GM18519 (cell line): ENCODE data around the gene SLC28A1.

ENCODE experiments used
- ATAC-seq: cut with Tn5 transposase; IDR thresholded peaks from one replicate; pipeline ENCODE4 v1.9.1; 2021; ENCODE audit warnings: mild to moderate bottlenecking, moderate library complexity; ENCODE audit not compliant: unreplicated experiment, low FRiP score

SLC28A1 gene

DNA sequence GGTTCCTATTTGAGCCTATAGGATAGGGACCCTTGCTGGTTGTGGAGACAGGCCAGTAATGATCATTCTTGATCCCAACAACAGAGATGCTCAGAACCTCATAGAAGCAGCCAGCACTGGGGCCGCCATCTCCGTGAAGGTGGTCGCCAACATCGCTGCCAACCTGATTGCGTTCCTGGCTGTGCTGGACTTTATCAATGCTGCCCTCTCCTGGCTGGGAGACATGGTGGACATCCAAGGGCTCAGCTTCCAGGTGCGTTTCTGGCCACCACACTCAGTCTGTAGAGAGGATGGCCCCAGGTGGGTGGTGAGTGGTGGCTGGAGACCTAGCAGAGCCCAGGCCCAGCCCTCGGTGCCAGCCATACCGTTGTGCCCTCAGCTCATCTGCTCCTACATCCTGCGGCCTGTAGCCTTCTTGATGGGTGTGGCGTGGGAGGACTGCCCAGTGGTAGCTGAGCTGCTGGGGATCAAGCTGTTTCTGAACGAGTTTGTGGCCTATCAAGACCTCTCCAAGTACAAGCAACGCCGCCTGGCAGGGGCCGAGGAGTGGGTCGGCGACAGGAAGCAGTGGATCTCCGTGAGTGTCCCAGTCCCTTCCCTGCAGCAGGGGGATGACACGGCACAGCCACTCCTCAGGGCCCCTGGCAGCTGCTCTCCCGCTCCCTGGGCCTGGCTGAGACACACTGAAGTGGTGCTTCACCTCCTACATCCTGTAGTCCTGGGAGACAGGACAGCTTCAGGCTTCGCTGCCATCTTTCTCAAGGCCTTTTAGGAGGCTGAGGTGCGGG is 50.7 kb downstream of the SLC28A1 start:
- no peak for ATAC-seq

DNA sequence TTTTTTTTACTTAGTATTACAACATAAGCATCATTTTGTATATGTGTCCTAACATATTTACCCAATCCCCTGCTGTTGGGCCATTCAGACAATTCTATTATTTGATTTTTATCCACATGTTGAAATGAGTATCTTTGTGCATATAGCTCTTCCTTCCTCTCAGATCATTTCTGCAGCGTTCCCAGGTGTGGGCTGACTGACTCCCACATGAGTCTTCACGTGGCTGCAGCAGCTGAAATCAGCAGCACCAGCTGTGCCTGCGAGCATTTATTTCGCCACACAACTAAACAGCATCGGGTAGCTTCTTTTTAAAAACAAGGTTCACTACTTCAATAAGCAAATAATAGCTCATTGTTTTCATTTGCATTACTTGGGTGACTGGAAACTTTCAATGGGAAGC is 52.7 kb downstream of the SLC28A1 start:
- ATAC-seq: no peak

DNA sequence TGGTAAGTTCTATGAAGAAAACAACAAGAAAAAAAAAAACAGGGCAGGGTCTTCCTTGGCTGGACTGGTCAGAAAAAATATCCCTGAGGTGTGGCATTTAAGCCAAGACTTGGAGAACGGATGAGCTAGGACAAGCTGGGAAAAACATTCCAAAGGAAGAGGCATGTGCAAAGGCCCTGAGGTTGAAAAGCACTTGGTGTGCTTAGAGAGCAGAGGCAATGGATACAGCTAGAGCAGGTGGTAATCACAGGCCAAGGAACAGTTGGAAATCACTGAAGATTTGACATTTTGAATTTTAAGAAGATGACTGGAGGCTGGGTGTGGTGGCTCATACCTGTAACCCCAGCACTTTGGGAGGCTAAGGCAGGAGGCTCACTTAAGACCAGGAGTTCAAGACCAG is 54.3 kb downstream of the SLC28A1 start:
- no peak for ATAC-seq

DNA sequence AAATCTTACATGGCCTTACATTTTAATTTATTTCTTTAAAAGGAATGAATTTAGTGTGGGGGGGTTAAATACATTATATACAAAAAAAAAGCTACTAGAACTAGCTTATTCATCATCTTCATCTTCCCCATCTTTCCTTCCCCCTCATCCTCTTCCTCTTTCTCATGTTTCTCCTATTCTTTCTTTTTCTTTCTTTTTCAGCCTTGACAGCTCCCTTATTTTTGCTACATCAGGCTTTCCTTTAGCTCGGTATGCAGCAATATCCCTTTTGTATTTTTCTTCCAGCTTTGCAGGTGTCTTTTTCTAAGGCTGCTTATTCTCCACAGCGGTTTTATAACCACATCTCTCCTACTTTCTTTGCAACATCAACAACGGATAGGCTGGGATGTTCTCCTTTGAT is 55.9 kb downstream of the SLC28A1 start:
- no peak for ATAC-seq

DNA sequence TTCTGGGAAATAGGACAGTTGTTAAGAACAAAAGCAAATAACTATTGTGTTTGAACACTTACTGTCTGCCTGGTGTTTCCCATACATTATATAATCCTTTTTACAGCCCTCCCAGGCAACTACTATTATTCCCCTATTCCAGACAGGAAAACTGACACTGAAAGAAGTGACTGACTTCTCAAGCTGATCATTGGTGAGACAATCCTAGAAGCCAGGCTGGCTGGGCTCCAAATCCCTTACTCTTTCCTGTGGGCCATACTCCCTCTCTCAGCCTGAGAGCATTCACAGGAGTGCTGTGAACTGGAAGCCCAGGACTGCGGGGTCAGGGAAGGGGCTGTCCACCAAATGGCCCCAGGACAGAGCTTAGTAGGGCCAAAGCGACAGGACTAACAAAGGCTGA is 58.0 kb downstream of the SLC28A1 start:
- ATAC-seq: no peak

DNA sequence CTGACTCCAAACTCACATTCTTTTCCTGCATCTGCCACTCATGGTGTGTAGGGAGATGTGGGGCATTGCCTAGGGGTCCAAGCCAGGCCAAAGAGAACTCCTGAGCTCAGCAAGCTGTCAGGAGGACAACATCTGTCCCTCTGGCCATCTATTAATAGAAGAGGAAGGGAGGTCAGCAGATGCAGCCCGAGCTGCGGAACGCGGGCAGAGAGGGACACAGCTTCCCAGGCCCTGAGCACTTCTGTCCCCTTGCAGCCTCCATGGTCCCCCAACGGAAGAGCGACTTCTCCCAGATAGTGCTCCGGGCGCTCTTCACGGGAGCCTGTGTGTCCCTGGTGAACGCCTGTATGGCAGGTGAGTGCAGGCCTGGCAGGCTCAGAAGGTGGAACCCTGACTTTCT is 59.8 kb downstream of the SLC28A1 start:
- ATAC-seq: no peak

DNA sequence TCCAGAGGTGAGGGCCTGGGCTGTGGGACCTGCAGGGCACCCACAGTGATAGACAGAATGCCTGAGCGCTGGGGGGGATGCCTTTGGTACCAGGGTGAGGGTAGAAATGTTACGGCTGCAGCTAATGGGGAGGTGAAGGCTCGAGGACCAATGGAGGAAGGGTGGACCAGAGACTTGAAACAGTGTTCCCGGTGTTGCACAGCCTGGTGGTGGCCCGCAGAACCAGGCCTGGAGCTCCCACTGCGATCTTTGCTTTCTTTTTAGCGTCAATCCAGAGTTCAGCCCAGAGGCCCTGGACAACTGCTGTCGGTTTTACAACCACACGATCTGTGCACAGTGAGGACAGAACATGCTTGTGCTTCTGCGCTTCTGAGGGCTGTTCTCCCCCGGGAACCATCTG is 60.4 kb downstream of the SLC28A1 start:
- no peak for ATAC-seq

DNA sequence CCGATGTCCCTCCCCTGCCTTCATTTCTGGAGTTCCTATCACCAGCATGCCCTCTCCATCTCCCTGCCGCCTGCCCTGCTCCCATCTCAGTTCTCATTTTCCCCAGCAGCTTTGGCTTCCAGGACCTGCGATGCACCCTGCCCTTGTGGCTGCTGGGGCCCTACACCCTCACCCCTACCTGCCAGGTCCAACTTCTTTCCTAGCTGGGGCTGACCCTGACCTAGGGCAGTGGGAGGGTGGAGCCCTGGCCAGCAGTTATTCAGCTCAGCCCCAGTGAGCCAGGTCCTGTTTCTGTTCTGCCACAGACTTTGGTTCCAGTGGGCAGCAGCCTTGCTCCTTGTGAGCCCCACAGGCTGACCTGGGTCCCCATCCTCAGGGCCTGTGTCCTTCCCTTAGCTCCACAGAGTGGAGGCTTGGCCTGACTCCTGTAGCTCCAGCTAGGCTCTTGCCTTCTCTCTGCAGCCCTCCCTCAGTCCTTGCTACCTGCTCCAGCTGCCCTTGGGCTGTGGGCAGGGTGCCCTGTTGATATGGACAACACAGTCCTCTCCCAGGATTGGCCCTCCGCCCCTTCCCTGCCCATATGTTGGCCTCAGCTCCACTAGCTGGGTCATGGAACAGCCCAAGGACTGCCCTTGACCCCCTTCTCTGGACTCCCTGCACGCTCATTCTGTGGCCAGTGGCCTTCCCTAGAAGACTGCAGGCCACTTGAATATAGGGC is 62.5 kb downstream of the SLC28A1 start:
- ATAC-seq: no peak

DNA sequence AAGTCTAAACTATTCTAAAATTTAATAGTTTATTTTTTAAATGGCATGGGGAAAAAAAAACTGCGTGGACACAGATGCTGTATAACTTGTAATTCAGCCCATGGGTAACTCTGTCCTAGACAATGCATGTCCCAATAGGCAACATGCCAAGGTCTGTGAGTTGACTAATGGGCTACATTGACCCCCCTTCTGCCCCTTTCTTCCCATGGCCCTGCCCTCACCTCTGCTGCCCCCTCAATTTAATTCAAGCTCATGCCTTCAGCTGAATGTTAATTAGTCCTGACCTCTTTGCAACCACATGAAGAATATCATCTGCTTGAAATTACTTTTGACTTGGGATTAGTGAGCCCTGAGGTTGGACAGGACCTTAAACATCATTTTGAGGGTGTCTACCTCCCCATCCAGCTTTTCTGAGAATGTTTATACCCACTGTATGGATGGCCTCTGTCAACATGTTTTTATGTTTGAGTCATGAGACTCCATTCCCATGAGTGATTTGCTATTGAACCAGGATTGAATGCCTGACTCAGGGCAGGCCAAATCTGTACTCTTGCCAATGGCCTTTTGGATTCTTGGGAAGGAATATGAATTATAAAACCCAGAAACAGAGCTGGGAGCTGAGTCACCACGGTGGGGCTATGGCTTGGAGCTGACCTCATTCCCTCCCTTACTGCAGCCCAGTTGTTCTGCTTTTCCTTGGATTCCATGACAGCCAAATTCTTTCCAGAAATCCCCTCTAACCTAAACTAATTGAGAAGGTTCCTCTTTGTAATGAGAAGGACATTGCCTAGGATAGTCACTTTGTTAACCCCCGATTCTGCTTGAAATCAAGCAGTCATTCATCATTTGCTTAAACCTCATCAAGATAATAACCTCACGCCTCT is 63.7 kb downstream of the SLC28A1 start:
- ATAC-seq: no peak

DNA sequence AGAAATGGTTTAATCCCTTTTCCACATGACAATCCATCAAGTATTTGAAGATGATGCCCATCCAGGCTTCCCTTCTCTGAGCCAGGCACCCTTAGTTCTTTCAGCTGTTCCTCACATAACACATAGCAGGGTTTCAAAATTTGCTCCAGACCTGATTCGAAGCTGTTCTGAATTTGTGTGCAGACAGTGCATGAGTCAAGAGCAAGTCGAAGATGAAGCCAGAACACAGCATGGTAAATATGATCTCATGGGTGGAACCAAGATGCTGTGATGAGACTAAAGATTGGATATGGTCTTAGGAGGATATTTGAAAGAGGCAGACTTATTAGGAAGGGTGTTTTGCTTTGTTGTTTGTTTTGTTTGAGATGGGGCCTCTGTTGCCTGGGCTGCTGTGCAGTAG is 64.6 kb downstream of the SLC28A1 start:
- no peak for ATAC-seq

DNA sequence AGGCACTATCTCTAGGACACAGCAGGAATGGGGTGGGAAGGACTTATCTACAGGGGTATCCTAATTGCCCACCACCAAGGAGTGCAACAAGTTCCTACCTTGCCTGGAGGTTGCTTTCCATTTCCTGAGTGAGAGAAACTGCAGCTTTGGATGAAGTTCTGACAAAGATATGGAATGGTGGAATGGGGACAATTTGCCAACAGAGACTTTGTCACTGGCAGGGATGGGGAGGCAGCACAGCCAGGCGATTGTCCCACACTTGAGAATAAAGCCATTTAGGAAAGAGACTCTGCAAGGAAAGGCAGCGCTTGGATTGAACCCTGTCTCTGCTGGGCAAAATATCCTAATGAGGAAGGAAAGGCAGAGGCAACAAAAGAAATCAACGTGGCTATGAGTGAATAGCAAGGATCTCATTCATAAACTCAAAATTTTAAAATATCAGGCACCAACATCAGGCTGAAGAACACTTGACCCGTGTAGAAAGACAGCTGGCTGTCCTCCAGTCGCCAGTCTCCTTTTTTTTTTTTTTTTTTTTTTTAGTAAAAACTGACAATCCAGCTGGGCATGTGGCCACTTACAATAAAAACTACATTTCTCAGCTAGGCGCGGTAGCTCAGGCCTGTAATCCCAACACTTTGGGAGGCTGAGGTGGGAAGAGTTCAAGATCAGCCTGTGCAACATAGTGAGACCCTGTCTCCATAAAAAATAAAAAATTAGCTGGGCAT is 65.5 kb downstream of the SLC28A1 start:
- ATAC-seq: no peak

DNA sequence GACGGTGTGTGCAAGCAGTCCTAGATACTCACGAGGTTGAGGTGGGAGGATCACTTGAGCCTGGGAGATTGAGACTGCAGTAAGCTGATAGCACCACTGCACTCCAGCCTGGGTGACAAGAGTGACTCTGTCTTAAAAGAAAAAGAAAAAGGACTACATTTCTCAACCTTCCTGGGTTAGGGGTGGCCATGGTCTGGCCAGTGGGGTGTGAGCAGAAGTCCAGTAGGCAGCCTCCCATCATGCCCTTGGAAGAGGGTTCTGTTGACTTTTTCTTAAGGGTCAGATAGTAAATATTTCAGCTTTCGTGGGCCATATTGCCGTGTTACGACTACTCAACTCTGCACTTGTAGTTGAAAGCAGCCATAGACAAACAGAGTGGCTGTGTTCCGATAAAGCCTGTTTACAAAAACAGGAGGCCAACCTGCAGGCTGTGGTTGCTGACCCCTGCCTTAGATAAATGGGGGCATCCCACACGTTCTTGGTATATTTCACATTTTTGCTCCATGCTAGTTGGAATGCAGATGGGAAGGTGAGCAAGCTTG is 66.2 kb downstream of the SLC28A1 start:
- ATAC-seq: no peak

DNA sequence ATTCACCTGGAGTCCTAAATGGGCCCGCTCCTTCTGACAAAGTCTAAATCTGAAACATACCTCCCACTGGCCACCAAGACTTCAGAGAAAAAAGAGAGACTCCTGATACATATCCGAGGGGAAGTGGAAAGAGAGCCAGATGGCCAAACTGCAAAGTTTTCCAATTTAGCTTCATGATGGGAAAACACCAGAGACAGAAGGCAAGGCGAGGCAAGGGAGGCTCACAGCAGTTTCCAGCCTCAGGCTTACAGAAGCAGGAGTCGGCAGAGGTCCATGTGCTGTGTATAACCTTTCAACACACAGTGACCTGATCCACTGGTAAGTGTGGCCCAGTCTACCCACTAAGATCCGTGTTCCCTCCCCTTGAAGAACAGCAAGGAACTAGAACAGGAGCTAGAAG is 67.3 kb downstream of the SLC28A1 start:
- ATAC-seq: no peak

DNA sequence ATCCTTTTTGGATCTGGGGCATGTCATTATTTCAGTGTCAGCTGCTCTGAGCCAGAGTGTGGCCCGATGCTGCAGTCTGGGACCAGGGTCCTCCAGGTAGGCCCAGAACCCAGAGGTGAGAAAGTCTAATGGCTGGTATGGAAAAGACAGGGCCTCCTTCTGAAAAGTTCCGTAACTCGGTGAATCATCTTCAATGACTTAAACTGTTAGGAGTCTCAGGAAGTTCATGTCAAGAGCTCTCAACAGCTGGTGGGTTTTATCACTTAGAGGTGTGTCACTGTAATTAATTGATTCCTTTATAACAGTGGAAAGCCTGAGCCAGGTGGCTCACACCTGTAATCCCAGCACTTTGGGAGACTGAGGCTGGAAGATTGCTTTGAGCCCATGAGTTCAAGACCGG is 68.7 kb downstream of the SLC28A1 start:
- ATAC-seq: no peak

DNA sequence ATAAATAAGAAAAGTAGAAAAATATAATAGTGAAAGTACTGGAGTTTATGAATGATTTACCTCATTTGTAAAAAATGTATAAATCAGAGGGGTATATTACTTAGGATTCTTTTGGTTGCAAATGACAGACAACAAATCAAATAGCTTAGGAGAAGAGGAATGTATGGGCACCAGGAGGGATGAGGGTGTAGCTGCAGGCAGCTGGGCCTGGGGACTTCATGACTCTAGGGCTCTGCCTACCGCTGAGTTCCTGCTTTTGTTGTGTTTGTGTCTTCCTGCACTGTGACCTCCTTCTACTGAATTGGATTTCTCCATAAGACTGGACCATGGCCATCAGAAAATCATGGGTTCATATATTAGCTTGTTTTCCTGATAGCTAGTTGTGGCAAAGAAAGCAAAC is 69.3 kb downstream of the SLC28A1 start:
- ATAC-seq: no peak

DNA sequence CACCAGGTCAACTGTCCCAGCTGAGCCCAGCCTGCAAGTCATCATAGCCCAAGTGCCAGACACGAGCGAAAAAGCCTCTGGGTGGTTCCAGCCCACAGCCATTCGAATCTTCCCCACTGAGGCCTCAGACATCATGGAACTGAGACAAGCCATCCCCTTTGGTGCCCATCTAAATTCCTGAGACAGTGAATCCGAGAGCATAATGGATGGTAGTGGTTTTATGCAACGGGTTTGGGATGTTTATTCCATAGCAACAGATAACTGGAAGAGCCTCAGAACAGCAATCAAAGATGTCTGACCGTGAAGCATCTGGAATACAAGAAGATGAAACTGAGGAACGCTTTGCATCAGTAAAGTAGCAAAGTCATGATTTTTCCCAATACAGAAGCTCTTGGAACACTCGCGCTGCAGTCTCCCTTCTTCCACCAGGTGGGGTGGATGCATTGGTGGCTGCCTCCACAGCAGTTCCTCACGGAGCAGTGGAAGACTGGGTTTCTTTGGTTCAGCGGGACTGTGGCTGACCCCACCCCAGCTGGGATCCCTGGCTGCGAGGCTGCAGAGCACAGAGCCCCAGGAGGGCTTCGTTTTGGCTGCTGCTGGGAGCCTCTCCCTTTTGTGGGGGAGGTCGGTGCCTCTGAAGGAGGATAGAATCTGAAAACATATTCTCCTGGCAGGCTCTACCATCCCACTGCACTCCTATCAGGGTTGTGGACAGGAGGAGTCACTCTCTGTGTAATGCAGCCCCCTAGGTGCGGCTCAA is 70.8 kb downstream of the SLC28A1 start:
- no peak for ATAC-seq

DNA sequence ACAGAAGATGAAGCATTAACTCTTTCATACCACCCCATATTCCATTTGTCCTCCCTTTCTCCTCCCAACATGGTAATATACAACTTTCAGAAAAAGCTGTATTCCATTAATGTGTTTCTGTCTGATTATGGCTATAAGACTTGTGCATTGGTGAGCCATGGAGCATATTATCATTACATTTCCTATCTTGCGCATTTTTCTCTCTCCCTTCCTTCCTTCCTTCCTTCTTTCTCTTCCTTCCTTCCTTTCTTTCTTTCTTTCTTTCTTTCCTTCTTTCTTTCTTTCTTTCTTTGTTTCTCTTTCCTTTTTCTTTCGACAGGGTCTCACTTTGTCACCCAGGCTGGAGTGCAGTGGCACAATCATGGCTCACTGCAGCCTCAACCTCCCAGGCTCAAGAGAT is 71.7 kb downstream of the SLC28A1 start:
- ATAC-seq: no peak

DNA sequence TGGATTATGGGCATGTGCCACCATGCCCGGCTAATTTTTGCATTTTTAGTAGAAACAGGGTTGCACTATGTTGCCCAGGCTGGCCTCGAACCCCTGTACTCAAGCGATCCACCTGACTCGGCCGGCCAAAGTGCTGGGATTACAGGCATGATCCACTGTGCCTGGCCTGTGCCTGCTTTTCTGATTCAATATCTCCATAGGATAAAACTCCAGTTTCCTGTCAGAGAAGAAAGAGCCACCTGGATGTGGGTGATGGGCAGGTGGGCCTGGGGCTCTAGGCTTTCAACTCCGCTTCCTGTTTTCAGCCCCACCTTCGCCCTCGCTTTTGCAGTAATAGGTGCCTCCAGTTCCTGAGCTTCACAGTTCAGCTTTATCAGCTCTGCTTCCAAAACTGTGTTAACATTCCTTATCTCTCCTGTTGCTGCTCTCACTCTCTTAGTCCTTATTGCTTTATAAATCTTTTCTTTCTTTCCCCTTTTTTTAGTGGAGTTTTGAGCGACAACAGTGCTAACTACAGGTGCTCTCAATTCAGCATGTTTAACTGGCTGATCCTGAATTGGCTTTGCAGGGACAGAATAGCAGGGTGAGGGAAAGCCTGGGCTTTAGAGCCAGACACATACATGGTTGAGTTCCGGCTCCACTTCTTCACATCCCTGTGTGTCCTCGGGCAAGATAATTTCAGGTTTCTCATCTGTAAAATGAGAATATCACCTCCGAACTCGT is 76.1 kb downstream of the SLC28A1 start:
- ATAC-seq: no peak

DNA sequence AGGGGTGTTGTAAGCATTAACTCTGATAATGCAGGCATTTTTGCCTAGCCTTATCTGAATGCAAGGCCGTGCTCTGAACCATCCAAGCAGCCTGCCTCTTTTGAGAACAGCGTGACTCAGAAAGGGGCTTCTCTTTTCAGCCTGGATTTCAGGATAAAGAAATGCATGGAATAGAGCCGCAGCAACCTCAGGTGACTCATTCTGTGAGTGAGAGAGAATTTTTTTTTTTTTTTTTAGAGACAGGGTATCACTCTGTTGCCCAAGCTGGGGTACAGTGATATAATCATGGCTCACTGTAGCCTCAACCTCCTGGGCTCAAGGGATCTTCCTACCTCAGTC is 76.6 kb downstream of the SLC28A1 start:
- no peak for ATAC-seq
